ENCODE measurements around the gene S100A5.

The S100A5 gene

DNA sequence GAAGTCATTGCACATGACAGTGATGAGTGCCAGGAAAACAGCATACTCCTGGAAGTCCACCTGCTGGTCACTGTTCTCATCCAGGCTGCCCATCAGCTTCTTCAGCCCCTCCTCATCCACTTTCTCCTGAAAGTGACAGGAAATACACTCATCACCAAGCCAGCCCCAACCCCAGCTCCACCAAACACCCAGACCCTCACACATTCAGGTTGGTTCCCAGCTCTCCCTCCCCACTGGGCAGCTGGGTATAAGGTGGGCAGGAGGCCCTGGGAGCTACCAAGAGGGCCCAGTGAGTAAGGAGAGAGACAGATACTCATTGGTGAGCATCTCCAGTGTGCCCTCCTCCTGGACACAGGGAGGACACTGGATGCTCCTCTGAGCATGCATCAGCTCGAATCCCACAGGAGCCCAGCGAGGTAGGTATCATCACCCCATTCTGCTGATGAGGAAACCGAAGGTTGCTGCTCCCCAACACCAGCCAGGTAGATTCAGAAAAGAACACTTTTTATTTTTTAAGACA is 20.8 kb upstream of the S100A5 start (continued):
- TF ChIP-seq, protein P1, sequence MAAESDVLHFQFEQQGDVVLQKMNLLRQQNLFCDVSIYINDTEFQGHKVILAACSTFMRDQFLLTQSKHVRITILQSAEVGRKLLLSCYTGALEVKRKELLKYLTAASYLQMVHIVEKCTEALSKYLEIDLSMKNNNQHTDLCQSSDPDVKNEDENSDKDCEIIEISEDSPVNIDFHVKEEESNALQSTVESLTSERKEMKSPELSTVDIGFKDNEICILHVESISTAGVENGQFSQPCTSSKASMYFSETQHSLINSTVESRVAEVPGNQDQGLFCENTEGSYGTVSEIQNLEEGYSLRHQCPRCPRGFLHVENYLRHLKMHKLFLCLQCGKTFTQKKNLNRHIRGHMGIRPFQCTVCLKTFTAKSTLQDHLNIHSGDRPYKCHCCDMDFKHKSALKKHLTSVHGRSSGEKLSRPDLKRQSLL (tag by site-specific recombination; IDR thresholded peaks at IDR 0.05) = no peak
- no peak for TF ChIP-seq ZNF426 (tag by site-specific recombination; IDR thresholded peaks at IDR 0.05)
- TF ChIP-seq ZNF701 (tag by site-specific recombination; IDR thresholded peaks at IDR 0.05) = no peak
- no peak for TF ChIP-seq ZNF707 (tag by site-specific recombination; IDR thresholded peaks at IDR 0.05)

DNA sequence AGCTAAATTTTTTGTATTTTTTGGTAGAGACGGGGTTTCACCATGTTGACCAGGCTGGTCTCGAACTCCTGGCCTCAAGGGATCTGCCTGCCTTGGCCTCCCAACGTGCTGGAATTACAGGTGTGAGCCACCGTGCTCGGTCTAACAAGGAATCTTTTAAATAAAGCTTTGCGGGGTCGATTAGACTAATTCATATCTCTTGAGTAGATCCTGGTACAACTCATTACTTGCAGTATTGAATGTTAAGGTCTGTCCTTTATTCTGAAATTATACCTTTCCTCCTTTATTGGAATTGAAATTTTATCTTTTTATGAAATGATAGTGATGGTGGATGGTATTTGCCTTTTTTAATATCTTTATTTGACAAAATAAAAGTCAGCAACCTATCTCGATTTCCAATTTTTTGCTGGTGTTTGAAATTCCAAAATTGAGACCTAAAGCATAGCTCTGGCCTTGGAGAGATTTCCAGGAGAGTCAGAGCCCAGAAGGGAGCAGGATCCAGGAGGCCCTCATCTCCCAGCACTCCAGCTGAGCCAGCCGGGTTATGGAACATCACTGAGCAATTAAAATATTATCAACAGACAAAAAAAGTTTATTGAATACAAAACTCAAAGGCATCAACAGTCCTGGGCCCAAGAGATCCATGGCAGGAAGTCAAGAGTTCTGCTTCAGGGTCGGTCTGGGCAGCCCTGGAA is 20.2 kb upstream of the S100A5 start:
- no peaks in the 10 kb centered on the region for H3K9me3 ChIP-seq (ENCODE audit: control insufficient read depth, insufficient read depth, low read depth, low read length)
- no peak overlapping the region for H3K27ac ChIP-seq (ENCODE audit: extremely low read depth, low read depth, low read length)
- H3K4me1 ChIP-seq (ENCODE audit: control insufficient read depth, insufficient read depth, low read length) = peaks cover 2% of the 10 kb centered on the region; the same call in 1 of the 2 replicates
- no peak overlapping the region for H3K4me3 ChIP-seq (ENCODE audit: low read depth, low read length)
- TF ChIP-seq ZNF707 (tag by site-specific recombination; IDR thresholded peaks at IDR 0.05) (no peak), HOXA7 (CRISPR knock-in tag; IDR thresholded peaks at IDR 0.05; ENCODE audit: borderline replicate concordance) (no peak), ZNF558 (tag by site-specific recombination; IDR thresholded peaks at IDR 0.05) (no peak), ZNF211 (tag by site-specific recombination; IDR thresholded peaks at IDR 0.05; ENCODE audit: low read depth) (no peak), ZNF155 (tag by site-specific recombination; IDR thresholded peaks at IDR 0.05) (no peak), ZNF423 (tag by site-specific recombination; IDR thresholded peaks at IDR 0.05) (no peak), ZNF311 (tag by site-specific recombination; IDR thresholded peaks at IDR 0.05; ENCODE audit: borderline replicate concordance) (no peak), ZNF184 (tag by site-specific recombination; IDR thresholded peaks at IDR 0.05) (no peak), ZNF140 (tag by site-specific recombination; IDR thresholded peaks at IDR 0.05) (no peak), YY2 (tag by site-specific recombination; IDR thresholded peaks at IDR 0.05) (no peak), TCF7L2 (IDR thresholded peaks at IDR 0.05; ENCODE audit: borderline replicate concordance, low read depth, low read length) (no peak), ZNF629 (tag by site-specific recombination; IDR thresholded peaks at IDR 0.05) (no peak), ZNF121 (tag by site-specific recombination; IDR thresholded peaks at IDR 0.05) (no peak), KLF16 (tag by site-specific recombination; IDR thresholded peaks at IDR 0.05) (no peak)
- TF ChIP-seq, protein P2, sequence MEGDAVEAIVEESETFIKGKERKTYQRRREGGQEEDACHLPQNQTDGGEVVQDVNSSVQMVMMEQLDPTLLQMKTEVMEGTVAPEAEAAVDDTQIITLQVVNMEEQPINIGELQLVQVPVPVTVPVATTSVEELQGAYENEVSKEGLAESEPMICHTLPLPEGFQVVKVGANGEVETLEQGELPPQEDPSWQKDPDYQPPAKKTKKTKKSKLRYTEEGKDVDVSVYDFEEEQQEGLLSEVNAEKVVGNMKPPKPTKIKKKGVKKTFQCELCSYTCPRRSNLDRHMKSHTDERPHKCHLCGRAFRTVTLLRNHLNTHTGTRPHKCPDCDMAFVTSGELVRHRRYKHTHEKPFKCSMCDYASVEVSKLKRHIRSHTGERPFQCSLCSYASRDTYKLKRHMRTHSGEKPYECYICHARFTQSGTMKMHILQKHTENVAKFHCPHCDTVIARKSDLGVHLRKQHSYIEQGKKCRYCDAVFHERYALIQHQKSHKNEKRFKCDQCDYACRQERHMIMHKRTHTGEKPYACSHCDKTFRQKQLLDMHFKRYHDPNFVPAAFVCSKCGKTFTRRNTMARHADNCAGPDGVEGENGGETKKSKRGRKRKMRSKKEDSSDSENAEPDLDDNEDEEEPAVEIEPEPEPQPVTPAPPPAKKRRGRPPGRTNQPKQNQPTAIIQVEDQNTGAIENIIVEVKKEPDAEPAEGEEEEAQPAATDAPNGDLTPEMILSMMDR (tag by site-specific recombination; IDR thresholded peaks at IDR 0.05) = no peak
- TF ChIP-seq, protein P3, sequence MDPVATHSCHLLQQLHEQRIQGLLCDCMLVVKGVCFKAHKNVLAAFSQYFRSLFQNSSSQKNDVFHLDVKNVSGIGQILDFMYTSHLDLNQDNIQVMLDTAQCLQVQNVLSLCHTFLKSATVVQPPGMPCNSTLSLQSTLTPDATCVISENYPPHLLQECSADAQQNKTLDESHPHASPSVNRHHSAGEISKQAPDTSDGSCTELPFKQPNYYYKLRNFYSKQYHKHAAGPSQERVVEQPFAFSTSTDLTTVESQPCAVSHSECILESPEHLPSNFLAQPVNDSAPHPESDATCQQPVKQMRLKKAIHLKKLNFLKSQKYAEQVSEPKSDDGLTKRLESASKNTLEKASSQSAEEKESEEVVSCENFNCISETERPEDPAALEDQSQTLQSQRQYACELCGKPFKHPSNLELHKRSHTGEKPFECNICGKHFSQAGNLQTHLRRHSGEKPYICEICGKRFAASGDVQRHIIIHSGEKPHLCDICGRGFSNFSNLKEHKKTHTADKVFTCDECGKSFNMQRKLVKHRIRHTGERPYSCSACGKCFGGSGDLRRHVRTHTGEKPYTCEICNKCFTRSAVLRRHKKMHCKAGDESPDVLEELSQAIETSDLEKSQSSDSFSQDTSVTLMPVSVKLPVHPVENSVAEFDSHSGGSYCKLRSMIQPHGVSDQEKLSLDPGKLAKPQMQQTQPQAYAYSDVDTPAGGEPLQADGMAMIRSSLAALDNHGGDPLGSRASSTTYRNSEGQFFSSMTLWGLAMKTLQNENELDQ (tag by site-specific recombination; IDR thresholded peaks at IDR 0.05; ENCODE audit: low read depth) = no peak
- TF ChIP-seq, protein P4, sequence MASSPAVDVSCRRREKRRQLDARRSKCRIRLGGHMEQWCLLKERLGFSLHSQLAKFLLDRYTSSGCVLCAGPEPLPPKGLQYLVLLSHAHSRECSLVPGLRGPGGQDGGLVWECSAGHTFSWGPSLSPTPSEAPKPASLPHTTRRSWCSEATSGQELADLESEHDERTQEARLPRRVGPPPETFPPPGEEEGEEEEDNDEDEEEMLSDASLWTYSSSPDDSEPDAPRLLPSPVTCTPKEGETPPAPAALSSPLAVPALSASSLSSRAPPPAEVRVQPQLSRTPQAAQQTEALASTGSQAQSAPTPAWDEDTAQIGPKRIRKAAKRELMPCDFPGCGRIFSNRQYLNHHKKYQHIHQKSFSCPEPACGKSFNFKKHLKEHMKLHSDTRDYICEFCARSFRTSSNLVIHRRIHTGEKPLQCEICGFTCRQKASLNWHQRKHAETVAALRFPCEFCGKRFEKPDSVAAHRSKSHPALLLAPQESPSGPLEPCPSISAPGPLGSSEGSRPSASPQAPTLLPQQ (tag by site-specific recombination; IDR thresholded peaks at IDR 0.05) = no peak
- TF ChIP-seq, protein P5, sequence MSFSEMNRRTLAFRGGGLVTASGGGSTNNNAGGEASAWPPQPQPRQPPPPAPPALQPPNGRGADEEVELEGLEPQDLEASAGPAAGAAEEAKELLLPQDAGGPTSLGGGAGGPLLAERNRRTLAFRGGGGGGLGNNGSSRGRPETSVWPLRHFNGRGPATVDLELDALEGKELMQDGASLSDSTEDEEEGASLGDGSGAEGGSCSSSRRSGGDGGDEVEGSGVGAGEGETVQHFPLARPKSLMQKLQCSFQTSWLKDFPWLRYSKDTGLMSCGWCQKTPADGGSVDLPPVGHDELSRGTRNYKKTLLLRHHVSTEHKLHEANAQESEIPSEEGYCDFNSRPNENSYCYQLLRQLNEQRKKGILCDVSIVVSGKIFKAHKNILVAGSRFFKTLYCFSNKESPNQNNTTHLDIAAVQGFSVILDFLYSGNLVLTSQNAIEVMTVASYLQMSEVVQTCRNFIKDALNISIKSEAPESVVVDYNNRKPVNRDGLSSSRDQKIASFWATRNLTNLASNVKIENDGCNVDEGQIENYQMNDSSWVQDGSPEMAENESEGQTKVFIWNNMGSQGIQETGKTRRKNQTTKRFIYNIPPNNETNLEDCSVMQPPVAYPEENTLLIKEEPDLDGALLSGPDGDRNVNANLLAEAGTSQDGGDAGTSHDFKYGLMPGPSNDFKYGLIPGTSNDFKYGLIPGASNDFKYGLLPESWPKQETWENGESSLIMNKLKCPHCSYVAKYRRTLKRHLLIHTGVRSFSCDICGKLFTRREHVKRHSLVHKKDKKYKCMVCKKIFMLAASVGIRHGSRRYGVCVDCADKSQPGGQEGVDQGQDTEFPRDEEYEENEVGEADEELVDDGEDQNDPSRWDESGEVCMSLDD (tag by site-specific recombination; IDR thresholded peaks at IDR 0.05) = no peak
- TF ChIP-seq, protein P6, sequence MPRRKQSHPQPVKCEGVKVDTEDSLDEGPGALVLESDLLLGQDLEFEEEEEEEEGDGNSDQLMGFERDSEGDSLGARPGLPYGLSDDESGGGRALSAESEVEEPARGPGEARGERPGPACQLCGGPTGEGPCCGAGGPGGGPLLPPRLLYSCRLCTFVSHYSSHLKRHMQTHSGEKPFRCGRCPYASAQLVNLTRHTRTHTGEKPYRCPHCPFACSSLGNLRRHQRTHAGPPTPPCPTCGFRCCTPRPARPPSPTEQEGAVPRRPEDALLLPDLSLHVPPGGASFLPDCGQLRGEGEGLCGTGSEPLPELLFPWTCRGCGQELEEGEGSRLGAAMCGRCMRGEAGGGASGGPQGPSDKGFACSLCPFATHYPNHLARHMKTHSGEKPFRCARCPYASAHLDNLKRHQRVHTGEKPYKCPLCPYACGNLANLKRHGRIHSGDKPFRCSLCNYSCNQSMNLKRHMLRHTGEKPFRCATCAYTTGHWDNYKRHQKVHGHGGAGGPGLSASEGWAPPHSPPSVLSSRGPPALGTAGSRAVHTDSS (tag by site-specific recombination; IDR thresholded peaks at IDR 0.05) = no peak
- no peaks in the 10 kb centered on the region for H3K36me3 ChIP-seq (ENCODE audit: control insufficient read depth in 2 of 2, insufficient read depth in 1 of 2, low read length in 2 of 2)
- CTCF ChIA-PET = interaction anchor here (0.5 to 1.4 kb wide), 6 partner anchors 12 to 1400 kb away, joined by 3 to 5 read pairs (median 3); no protein-coding TSS in a partner anchor
- POLR2A ChIA-PET = no interaction called here
